Muscle layer of colon (tissue), 2 donors: ENCODE results near the gene S100A10.

Experiments
- H3K27ac ChIP-seq: one replicate; pipeline ENCODE4 v1.7.0; 2013; ENCODE audit warnings: low read depth, mild to moderate bottlenecking, low read length, moderate library complexity
- H3K27me3 ChIP-seq, 2 donors: one replicate each; pipeline ENCODE4 v1.7.0; 2013; ENCODE audit warnings: low read length in 2 of 2, mild to moderate bottlenecking in 2 of 2; ENCODE audit not compliant: insufficient read depth in 2 of 2, control insufficient read depth in 1 of 2
- H3K36me3 ChIP-seq: one replicate; pipeline ENCODE4 v1.7.0; 2013; ENCODE audit warnings: mild to moderate bottlenecking, low read length; ENCODE audit not compliant: insufficient read depth
- H3K4me1 ChIP-seq: one replicate; pipeline ENCODE4 v1.7.0; 2013; ENCODE audit warnings: mild to moderate bottlenecking, low read length; ENCODE audit not compliant: insufficient read depth
- H3K4me3 ChIP-seq, 2 donors: one replicate each; pipeline ENCODE4 v1.7.0; 2013; ENCODE audit warnings: low read length in 2 of 2, low read depth in 1 of 2, mild to moderate bottlenecking in 1 of 2, moderate library complexity in 1 of 2
- H3K9ac ChIP-seq: one replicate; pipeline ENCODE4 v1.7.0; 2013; ENCODE audit warnings: low read length
- H3K9me3 ChIP-seq: one replicate; pipeline ENCODE4 v1.7.0; 2013; ENCODE audit warnings: mild to moderate bottlenecking, low read length
- donor health status: abdominal sarcoma.
- donor health status: Adenocarcinoma of cecum.

Gene S100A10

GRCh38 chr1:151984313-151984956 lies 9.2 kb downstream of the S100A10 start:
- Histone ChIP-seq H3K27me3 (no peaks in the 10 kb centered on the region), H3K27ac (no peak overlapping the region), H3K4me3 (no peak overlapping the region), H3K9me3 (no peaks in the 10 kb centered on the region), H3K4me1 (peaks cover 31% of the 10 kb centered on the region), H3K36me3 (peaks cover 35% of the 10 kb centered on the region), H3K9ac (no peak overlapping the region)

DNA sequence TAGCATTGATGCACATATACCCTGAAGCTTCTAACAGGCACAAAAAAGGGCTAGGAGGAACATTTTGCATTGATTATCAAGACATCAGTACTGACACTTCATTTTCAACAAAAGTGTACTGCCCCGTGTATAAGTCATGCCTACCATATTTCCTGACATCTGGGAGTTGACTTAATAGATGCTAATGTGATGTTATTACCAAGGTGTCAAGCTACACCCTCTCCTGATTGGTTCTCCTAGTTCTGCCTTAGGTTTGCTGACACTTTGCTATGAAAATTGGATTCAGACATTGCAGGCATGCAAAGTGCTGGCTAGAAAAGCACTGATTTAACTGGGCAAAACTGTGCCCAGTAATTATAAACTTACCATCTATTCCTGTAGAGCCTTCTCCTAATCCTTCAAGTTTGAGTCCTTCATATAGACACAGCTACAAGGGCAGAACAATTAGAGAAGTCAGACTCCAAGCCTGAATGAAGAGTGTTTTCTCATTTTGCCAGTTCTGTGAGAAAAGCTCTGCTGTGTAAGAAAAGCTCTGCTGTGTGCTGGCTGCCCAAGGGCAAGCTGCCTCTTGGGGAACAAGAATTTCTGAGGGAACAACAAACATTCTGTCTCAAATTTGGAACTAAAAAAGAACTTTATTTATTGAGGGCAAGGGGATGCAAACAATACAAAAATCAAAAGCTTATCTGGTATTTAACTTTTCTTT lies 11.2 kb downstream of the S100A10 start:
- Histone ChIP-seq H3K27me3 (no peaks in the 10 kb centered on the region), H3K9ac (no peak overlapping the region), H3K4me1 (peaks cover 14% of the 10 kb centered on the region), H3K27ac (no peak overlapping the region), H3K4me3 (no peak overlapping the region), H3K9me3 (no peaks in the 10 kb centered on the region), H3K36me3 (peaks cover 35% of the 10 kb centered on the region)

- Histone ChIP-seq H3K27me3 (no peaks in the 10 kb centered on the region), H3K4me3 (no peak overlapping the region), H3K27ac (no peak overlapping the region), H3K36me3 (peaks cover 35% of the 10 kb centered on the region), H3K9ac (no peak overlapping the region), H3K4me1 (peaks cover 14% of the 10 kb centered on the region), H3K9me3 (no peaks in the 10 kb centered on the region)
Measured at GRCh38 chr1:151981178-151981525, 12.5 kb downstream of the S100A10 start.

GRCh38 chr1:151980287-151981177 lies 13.1 kb downstream of the S100A10 start:
- Histone ChIP-seq H3K36me3 (peaks cover 31% of the 10 kb centered on the region), H3K4me3 (no peak overlapping the region), H3K27ac (no peak overlapping the region), H3K9ac (no peak overlapping the region), H3K9me3 (no peaks in the 10 kb centered on the region), H3K4me1 (peaks cover 14% of the 10 kb centered on the region), H3K27me3 (no peaks in the 10 kb centered on the region)

DNA sequence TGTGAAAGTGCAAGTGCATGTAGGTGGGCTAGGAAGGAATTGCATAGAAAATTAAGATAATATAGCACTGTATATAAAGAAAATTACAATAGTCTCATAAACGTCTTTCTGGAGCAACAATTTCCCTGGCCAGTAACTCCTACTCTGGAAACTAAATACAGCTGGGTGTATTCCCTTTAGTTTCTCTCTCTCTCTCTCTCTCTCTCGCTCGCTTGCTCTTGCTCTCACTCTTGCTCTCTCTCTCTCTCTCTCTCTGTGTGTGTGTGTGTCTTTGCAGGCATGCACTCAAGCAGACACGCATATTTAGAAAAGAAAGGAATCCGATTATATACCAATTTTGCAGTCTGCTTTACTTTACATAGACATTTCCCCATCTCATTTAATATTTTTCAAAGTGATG lies 14.7 kb downstream of the S100A10 start:
- Histone ChIP-seq H3K9me3 (no peaks in the 10 kb centered on the region), H3K4me3 (no peak overlapping the region), H3K27me3 (no peaks in the 10 kb centered on the region), H3K4me1 (peaks cover 11% of the 10 kb centered on the region), H3K9ac (no peak overlapping the region), H3K27ac (no peak overlapping the region), H3K36me3 (peaks cover 15% of the 10 kb centered on the region)

GRCh38 chr1:151977662-151978230 lies 15.9 kb downstream of the S100A10 start:
- H3K4me3 ChIP-seq, result no peak overlapping the region
- no peak overlapping the region for H3K9ac ChIP-seq
- H3K4me1 ChIP-seq, result peaks cover 18% of the 10 kb centered on the region
- peaks cover 3% of the 10 kb centered on the region for H3K36me3 ChIP-seq
- H3K9me3 ChIP-seq, result no peaks in the 10 kb centered on the region
- no peak overlapping the region for H3K27ac ChIP-seq
- H3K27me3 ChIP-seq, result no peaks in the 10 kb centered on the region

- no peaks in the 10 kb centered on the region for H3K36me3 ChIP-seq
- H3K27me3 ChIP-seq, result no peaks in the 10 kb centered on the region
- H3K9me3 ChIP-seq, result no peaks in the 10 kb centered on the region
- no peak overlapping the region for H3K9ac ChIP-seq
- no peak overlapping the region for H3K27ac ChIP-seq
- H3K4me1 ChIP-seq, result peaks cover 24% of the 10 kb centered on the region
- H3K4me3 ChIP-seq, result no peak overlapping the region
Measured at GRCh38 chr1:151976858-151977257, 16.8 kb downstream of the S100A10 start.

DNA sequence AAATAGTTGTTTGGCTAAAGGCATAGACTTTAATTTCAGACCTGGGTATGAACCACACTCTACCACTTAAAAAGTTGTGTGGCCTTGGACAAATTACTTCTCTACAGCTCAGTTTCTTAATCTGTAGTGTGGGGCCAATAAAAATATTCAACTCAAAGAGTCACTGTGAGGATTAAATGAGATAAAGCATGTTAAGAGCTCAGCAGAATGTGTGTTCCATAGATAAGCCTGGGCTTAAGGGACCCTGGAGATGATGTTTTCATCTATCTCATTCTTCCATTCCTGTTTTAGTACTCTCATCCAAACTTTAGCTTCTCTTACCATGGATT lies 17.7 kb downstream of the S100A10 start:
- no peak overlapping the region for H3K4me3 ChIP-seq
- H3K4me1 ChIP-seq, result peaks cover 20% of the 10 kb centered on the region
- H3K27ac ChIP-seq, result no peak overlapping the region
- H3K9ac ChIP-seq, result no peak overlapping the region
- no peaks in the 10 kb centered on the region for H3K36me3 ChIP-seq
- H3K27me3 ChIP-seq, result no peaks in the 10 kb centered on the region
- H3K9me3 ChIP-seq, result no peaks in the 10 kb centered on the region

DNA sequence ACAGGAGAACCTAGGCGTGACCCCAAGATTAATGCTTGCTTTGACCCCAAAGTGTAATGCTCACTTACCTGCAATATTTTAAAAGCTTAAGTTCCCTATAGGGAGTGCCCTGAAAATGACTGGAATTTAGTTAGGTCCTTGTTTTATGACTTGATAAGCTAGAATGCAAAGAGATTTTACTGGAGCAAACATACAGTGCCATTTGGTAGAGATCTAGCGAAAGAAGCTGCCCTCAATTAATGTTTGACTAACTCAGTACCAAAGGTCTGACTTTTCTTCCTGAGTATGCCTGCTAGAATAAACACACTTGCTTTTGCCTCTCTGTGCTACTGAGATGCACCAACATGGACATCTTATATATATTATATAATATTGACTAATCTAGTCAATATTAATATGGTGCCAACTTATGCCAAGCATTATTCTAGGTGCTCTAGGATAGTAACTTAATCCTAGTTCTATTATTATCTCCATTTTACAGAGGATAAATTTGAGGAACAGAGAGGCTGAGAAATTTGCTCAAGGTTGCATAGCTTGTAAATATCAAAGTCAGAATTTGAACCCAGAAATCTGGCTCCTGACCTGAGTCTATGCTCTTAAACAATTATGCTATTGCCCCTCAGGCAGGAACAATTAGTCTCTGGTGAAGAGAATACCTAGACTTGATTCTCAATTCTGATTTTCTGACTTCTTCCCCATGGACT lies 18.2 kb downstream of the S100A10 start:
- no peaks in the 10 kb centered on the region for H3K27me3 ChIP-seq
- H3K4me3 ChIP-seq, result no peak overlapping the region
- no peak overlapping the region for H3K9ac ChIP-seq
- H3K36me3 ChIP-seq, result no peaks in the 10 kb centered on the region
- no peaks in the 10 kb centered on the region for H3K9me3 ChIP-seq
- no peak overlapping the region for H3K27ac ChIP-seq
- peaks cover 15% of the 10 kb centered on the region for H3K4me1 ChIP-seq

DNA sequence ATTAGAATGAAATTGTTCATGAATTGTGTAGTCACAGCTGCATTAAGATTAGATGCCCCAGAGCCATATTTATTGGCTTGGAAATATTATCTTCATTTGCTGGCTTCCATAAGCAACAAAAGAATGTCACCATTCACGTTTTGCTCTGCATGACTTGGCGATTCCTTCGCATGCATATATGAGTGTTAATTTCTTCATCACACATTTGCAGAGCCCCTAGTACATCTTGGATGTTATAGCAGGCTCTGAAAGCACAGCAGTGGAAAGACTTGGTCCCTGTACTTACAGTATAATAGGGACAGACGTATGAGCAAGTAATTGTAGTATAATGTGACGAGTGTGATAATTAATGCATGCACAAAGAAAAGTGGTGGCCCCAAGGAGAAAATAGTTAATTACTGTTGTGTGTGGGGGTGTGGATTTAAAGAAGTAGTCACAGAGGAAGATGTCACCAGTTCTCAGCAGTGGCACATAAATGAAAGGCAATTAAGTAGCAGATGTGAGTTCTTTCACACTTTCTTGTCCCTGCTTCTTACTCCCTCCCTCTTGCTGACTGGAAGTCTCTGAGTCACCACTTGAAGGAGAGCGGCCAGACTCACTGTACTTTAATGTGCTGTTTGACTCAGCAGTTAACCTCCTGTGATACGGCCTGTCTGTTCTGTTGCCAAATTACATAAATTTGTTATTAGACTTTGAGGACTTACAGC lies 21.0 kb downstream of the S100A10 start:
- Histone ChIP-seq H3K27me3 (no peaks in the 10 kb centered on the region), H3K4me1 (peaks cover 13% of the 10 kb centered on the region), H3K4me3 (no peak overlapping the region), H3K36me3 (no peaks in the 10 kb centered on the region), H3K9me3 (no peaks in the 10 kb centered on the region), H3K27ac (no peak overlapping the region), H3K9ac (no peak overlapping the region)
